ENCODE measurements around the gene KCNJ4.

KCNJ4 gene

DNA sequence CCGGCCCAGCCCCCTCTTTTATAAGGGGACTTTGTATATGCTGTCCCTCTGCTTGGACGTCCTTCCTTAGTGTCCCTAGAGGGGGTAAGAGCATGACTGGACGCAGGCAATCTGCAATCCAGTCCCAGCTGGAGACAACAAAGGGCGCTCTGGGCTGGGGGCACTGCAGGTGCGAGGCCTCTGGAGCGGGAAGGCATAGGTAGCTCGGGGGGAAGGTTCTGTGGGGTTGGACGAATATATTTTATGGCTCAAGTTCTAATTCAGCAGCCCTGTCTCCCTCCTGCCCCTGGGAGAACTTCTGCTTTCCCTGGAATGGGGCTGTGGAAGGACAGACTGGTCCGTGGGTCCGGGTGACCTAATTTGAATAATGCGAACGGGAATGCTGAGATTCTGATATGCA is 40.0 kb downstream of the KCNJ4 start:
- Histone ChIP-seq H3K36me3 (ENCODE audit: control insufficient read depth in 2 of 2, insufficient read depth in 1 of 2, low read length in 2 of 2) (no peaks in the 10 kb centered on the region), H3K4me1 (ENCODE audit: control insufficient read depth, insufficient read depth, low read length) (no peaks in the 10 kb centered on the region), H3K9me3 (ENCODE audit: control insufficient read depth, insufficient read depth, low read depth, low read length) (no peaks in the 10 kb centered on the region), H3K27ac (ENCODE audit: extremely low read depth, low read depth, low read length) (no peak overlapping the region), H3K4me3 (ENCODE audit: low read depth, low read length) (no peak overlapping the region)
- TF ChIP-seq ZNF184 (tag by site-specific recombination; IDR thresholded peaks at IDR 0.05) (no peak), ZNF112 (tag by site-specific recombination; IDR thresholded peaks at IDR 0.05) (no peak), ZNF701 (tag by site-specific recombination; IDR thresholded peaks at IDR 0.05) (no peak), KLF16 (tag by site-specific recombination; IDR thresholded peaks at IDR 0.05) (no peak), SETDB1 (IDR thresholded peaks at IDR 0.05; ENCODE audit: insufficient read length, low read length) (no peak), GLIS2 (tag by site-specific recombination; IDR thresholded peaks at IDR 0.05) (no peak), ZNF571 (tag by site-specific recombination; IDR thresholded peaks at IDR 0.05) (no peak), ZNF621 (tag by site-specific recombination; IDR thresholded peaks at IDR 0.05) (no peak), ZNF354C (tag by site-specific recombination; IDR thresholded peaks at IDR 0.05; ENCODE audit: borderline replicate concordance, low read depth) (no peak)
- TF ChIP-seq, protein P1, sequence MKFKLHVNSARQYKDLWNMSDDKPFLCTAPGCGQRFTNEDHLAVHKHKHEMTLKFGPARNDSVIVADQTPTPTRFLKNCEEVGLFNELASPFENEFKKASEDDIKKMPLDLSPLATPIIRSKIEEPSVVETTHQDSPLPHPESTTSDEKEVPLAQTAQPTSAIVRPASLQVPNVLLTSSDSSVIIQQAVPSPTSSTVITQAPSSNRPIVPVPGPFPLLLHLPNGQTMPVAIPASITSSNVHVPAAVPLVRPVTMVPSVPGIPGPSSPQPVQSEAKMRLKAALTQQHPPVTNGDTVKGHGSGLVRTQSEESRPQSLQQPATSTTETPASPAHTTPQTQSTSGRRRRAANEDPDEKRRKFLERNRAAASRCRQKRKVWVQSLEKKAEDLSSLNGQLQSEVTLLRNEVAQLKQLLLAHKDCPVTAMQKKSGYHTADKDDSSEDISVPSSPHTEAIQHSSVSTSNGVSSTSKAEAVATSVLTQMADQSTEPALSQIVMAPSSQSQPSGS (tag by site-specific recombination; IDR thresholded peaks at IDR 0.05; ENCODE audit: low read depth), result no peak
- TF ChIP-seq, protein P2, sequence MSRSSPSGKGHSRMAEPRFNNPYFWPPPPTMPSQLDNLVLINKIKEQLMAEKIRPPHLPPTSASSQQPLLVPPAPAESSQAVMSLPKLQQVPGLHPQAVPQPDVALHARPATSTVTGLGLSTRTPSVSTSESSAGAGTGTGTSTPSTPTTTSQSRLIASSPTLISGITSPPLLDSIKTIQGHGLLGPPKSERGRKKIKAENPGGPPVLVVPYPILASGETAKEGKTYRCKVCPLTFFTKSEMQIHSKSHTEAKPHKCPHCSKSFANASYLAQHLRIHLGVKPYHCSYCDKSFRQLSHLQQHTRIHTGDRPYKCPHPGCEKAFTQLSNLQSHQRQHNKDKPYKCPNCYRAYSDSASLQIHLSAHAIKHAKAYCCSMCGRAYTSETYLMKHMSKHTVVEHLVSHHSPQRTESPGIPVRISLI (tag by site-specific recombination; IDR thresholded peaks at IDR 0.05), result no peak
- ChIA-PET POLR2A (interaction anchor here (1.9 kb wide), 1 partner anchor 16 kb away, joined by 5 read pairs; no protein-coding TSS in a partner anchor), CTCF (interaction anchor here (0.7 to 1.0 kb wide), 3 partner anchors 79 to 148 kb away, joined by 3 read pairs; no protein-coding TSS in a partner anchor)

DNA sequence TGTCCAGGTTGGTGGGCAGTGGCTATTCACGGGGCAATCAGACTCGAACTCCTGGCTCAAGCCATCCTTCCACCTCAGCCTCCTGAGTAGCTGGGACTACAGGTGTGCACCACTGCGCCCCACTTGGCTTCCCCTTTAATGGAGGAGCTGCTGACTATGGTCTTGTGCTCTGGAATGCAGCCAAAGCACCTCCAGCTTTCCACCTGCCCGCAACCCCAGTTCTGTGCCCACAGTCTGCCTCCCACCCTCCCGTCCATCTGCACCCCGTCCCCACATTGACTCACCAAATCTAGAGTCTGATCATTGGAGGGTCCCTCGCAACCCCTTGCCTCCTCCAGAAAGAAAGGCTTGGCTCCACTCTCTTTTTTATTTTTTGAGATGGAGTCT is 41.0 kb downstream of the KCNJ4 start:
- CTCF ChIA-PET, result interaction anchor here (0.7 to 1.8 kb wide), 4 partner anchors 8 to 154 kb away, joined by 3 to 6 read pairs (median 3); no protein-coding TSS in a partner anchor
- TF ChIP-seq ZBTB21 (tag by site-specific recombination; IDR thresholded peaks at IDR 0.05), result no peak
- TF ChIP-seq, protein P3, sequence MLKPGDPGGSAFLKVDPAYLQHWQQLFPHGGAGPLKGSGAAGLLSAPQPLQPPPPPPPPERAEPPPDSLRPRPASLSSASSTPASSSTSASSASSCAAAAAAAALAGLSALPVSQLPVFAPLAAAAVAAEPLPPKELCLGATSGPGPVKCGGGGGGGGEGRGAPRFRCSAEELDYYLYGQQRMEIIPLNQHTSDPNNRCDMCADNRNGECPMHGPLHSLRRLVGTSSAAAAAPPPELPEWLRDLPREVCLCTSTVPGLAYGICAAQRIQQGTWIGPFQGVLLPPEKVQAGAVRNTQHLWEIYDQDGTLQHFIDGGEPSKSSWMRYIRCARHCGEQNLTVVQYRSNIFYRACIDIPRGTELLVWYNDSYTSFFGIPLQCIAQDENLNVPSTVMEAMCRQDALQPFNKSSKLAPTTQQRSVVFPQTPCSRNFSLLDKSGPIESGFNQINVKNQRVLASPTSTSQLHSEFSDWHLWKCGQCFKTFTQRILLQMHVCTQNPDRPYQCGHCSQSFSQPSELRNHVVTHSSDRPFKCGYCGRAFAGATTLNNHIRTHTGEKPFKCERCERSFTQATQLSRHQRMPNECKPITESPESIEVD (tag by site-specific recombination; IDR thresholded peaks at IDR 0.05), result no peak
- no peak for TF ChIP-seq PRDM1 (tag by site-specific recombination; IDR thresholded peaks at IDR 0.05)
- TF ChIP-seq ZNF548 (tag by site-specific recombination; IDR thresholded peaks at IDR 0.05), result no peak
- TF ChIP-seq, protein P4, sequence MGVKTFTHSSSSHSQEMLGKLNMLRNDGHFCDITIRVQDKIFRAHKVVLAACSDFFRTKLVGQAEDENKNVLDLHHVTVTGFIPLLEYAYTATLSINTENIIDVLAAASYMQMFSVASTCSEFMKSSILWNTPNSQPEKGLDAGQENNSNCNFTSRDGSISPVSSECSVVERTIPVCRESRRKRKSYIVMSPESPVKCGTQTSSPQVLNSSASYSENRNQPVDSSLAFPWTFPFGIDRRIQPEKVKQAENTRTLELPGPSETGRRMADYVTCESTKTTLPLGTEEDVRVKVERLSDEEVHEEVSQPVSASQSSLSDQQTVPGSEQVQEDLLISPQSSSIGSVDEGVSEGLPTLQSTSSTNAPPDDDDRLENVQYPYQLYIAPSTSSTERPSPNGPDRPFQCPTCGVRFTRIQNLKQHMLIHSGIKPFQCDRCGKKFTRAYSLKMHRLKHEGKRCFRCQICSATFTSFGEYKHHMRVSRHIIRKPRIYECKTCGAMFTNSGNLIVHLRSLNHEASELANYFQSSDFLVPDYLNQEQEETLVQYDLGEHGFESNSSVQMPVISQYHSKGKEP (tag by site-specific recombination; IDR thresholded peaks at IDR 0.05), result no peak
- TF ChIP-seq, protein P5, sequence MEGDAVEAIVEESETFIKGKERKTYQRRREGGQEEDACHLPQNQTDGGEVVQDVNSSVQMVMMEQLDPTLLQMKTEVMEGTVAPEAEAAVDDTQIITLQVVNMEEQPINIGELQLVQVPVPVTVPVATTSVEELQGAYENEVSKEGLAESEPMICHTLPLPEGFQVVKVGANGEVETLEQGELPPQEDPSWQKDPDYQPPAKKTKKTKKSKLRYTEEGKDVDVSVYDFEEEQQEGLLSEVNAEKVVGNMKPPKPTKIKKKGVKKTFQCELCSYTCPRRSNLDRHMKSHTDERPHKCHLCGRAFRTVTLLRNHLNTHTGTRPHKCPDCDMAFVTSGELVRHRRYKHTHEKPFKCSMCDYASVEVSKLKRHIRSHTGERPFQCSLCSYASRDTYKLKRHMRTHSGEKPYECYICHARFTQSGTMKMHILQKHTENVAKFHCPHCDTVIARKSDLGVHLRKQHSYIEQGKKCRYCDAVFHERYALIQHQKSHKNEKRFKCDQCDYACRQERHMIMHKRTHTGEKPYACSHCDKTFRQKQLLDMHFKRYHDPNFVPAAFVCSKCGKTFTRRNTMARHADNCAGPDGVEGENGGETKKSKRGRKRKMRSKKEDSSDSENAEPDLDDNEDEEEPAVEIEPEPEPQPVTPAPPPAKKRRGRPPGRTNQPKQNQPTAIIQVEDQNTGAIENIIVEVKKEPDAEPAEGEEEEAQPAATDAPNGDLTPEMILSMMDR (tag by site-specific recombination; IDR thresholded peaks at IDR 0.05), result no peak
- no peak for TF ChIP-seq YY2 (tag by site-specific recombination; IDR thresholded peaks at IDR 0.05)
- TF ChIP-seq ZNF302 (tag by site-specific recombination; IDR thresholded peaks at IDR 0.05; ENCODE audit: low read depth), result no peak
- TF ChIP-seq ZNF843 (tag by site-specific recombination; IDR thresholded peaks at IDR 0.05), result no peak
- no peak for TF ChIP-seq ZBTB7A (tag by site-specific recombination; IDR thresholded peaks at IDR 0.05; ENCODE audit: low read depth)
- TF ChIP-seq ZNF561 (tag by site-specific recombination; IDR thresholded peaks at IDR 0.05; ENCODE audit: borderline replicate concordance), result no peak
- TF ChIP-seq, protein P6, sequence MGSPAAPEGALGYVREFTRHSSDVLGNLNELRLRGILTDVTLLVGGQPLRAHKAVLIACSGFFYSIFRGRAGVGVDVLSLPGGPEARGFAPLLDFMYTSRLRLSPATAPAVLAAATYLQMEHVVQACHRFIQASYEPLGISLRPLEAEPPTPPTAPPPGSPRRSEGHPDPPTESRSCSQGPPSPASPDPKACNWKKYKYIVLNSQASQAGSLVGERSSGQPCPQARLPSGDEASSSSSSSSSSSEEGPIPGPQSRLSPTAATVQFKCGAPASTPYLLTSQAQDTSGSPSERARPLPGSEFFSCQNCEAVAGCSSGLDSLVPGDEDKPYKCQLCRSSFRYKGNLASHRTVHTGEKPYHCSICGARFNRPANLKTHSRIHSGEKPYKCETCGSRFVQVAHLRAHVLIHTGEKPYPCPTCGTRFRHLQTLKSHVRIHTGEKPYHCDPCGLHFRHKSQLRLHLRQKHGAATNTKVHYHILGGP (tag by site-specific recombination; IDR thresholded peaks at IDR 0.05), result no peak
- TF ChIP-seq HOXD13 (CRISPR knock-in tag; IDR thresholded peaks at IDR 0.05; ENCODE audit: borderline replicate concordance), result no peak
- TF ChIP-seq ZNF585B (tag by site-specific recombination; IDR thresholded peaks at IDR 0.05), result no peak
- TF ChIP-seq ZNF121 (tag by site-specific recombination; IDR thresholded peaks at IDR 0.05), result no peak
- POLR2A ChIA-PET, result interaction anchor here (1.2 to 1.3 kb wide), 2 partner anchors 13 to 15 kb away, joined by 3 read pairs; no protein-coding TSS in a partner anchor

More for the DNA sequence above, 41.0 kb downstream of the KCNJ4 start:
- Histone ChIP-seq H3K36me3 (ENCODE audit: control insufficient read depth in 2 of 2, insufficient read depth in 1 of 2, low read length in 2 of 2) (no peaks in the 10 kb centered on the region), H3K27ac (ENCODE audit: extremely low read depth, low read depth, low read length) (no peak overlapping the region), H3K4me1 (ENCODE audit: control insufficient read depth, insufficient read depth, low read length) (no peaks in the 10 kb centered on the region), H3K4me3 (ENCODE audit: low read depth, low read length) (no peak overlapping the region), H3K9me3 (ENCODE audit: control insufficient read depth, insufficient read depth, low read depth, low read length) (no peaks in the 10 kb centered on the region)
